H9 (cell line): ENCODE data around the gene PNPLA2. TPM values are rescaled to one million over a fixed set of nuclear protein-coding genes. Genes with fewer than 3 reads are reported as not detected.
A peak's percentile ranks its signal among the peaks of the same experiment; 100 is the strongest.

ENCODE experiments used
- DNase-seq: peaks from one replicate; pipeline ENCODE4 v3.0.0-alpha.2; 2017
- H2AFZ ChIP-seq: one replicate; pipeline ENCODE4 v1.6.1; 2013; ENCODE audit warnings: mild to moderate bottlenecking, low read length, control low read depth, moderate library complexity
- H2AK5ac ChIP-seq: 2 replicates; pipeline ENCODE4 v1.6.1; 2013; ENCODE audit warnings: low read length, control low read depth, mixed read lengths; ENCODE audit not compliant: insufficient read length
- H2BK120ac ChIP-seq: one replicate; pipeline ENCODE4 v1.6.1; 2013; ENCODE audit warnings: low read depth, mild to moderate bottlenecking, low read length, control low read depth, inconsistent platforms; ENCODE audit not compliant: poor library complexity, severe bottlenecking
- H2BK12ac ChIP-seq: 2 replicates; pipeline ENCODE4 v1.6.1; 2013; ENCODE audit warnings: low read length, control low read depth, mixed read lengths, low read depth; ENCODE audit not compliant: insufficient read length
- H2BK15ac ChIP-seq: 2 replicates; pipeline ENCODE4 v1.6.1; 2013; ENCODE audit warnings: low read depth, low read length, control low read depth
- H2BK20ac ChIP-seq: one replicate; pipeline ENCODE4 v1.6.1; 2013; ENCODE audit warnings: low read depth, mild to moderate bottlenecking, low read length, control low read depth, inconsistent platforms; ENCODE audit not compliant: poor library complexity, severe bottlenecking
- H2BK5ac ChIP-seq: 2 replicates; pipeline ENCODE4 v1.6.1; 2013; ENCODE audit warnings: low read length, control low read depth, mixed read lengths; ENCODE audit not compliant: insufficient read length
- H3K14ac ChIP-seq: 2 replicates; pipeline ENCODE4 v1.6.1; 2013; ENCODE audit warnings: low read length, control low read depth; ENCODE audit not compliant: insufficient read depth
- H3K18ac ChIP-seq: 2 replicates; pipeline ENCODE4 v1.6.1; 2013; ENCODE audit warnings: low read depth, mild to moderate bottlenecking, mixed read lengths, low read length, control low read depth; ENCODE audit not compliant: insufficient read length
- H3K23ac ChIP-seq: 2 replicates; pipeline ENCODE4 v1.6.1; 2013; ENCODE audit warnings: low read length, control low read depth, mixed read lengths, low read depth; ENCODE audit not compliant: insufficient read length
- H3K23me2 ChIP-seq: 2 replicates; pipeline ENCODE4 v1.6.1; 2013; ENCODE audit warnings: low read depth, mild to moderate bottlenecking, mixed read lengths, low read length, control low read depth; ENCODE audit not compliant: insufficient read length, poor library complexity, severe bottlenecking
- H3K27ac ChIP-seq: 2 replicates; pipeline ENCODE4 v1.5.1; 2013; ENCODE audit warnings: low read length, control low read depth, mixed read lengths, low read depth; ENCODE audit not compliant: insufficient read length
- H3K27me3 ChIP-seq: 2 replicates; pipeline ENCODE4 v1.6.1; 2013; ENCODE audit warnings: low read length, control low read depth, inconsistent platforms; ENCODE audit not compliant: insufficient read depth
- H3K4ac ChIP-seq: 2 replicates; pipeline ENCODE4 v1.6.1; 2013; ENCODE audit warnings: low read depth, mild to moderate bottlenecking, control low read depth, inconsistent platforms, low read length, moderate library complexity
- H3K4me1 ChIP-seq: 2 replicates; pipeline ENCODE4 v1.6.1; 2013; ENCODE audit warnings: low read length, control low read depth, inconsistent platforms; ENCODE audit not compliant: insufficient read depth
- H3K4me2 ChIP-seq: 2 replicates; pipeline ENCODE4 v1.6.1; 2013; ENCODE audit warnings: low read length, control low read depth, mixed read lengths; ENCODE audit not compliant: insufficient read length, insufficient read depth
- H3K56ac ChIP-seq: 2 replicates; pipeline ENCODE4 v1.6.1; 2013; ENCODE audit warnings: low read depth, mild to moderate bottlenecking, mixed read lengths, low read length, control low read depth; ENCODE audit not compliant: insufficient read length
- H3K79me1 ChIP-seq: 2 replicates; pipeline ENCODE4 v1.6.1; 2013; ENCODE audit warnings: low read depth, mild to moderate bottlenecking, moderate library complexity, low read length, control low read depth, inconsistent platforms; ENCODE audit not compliant: insufficient read depth, poor library complexity, severe bottlenecking
- H3K79me2 ChIP-seq: 2 replicates; pipeline ENCODE4 v1.6.1; 2013; ENCODE audit warnings: low read length, control low read depth, inconsistent platforms; ENCODE audit not compliant: insufficient read depth
- H3K9ac ChIP-seq: 2 replicates; pipeline ENCODE4 v1.6.1; 2013; ENCODE audit warnings: low read length, control low read depth, mixed read lengths; ENCODE audit not compliant: insufficient read length; ENCODE audit errors: extremely low read depth
- H3K9me3 ChIP-seq: one replicate; pipeline ENCODE4 v1.6.1; 2013; ENCODE audit warnings: low read depth, low read length, inconsistent platforms; ENCODE audit not compliant: control insufficient read depth
- H3T11ph ChIP-seq: one replicate; pipeline ENCODE4 v1.6.1; 2013; ENCODE audit warnings: mild to moderate bottlenecking, low read length, control low read depth, inconsistent platforms
- H4K20me1 ChIP-seq: one replicate; pipeline ENCODE4 v1.6.1; 2013; ENCODE audit not compliant: control insufficient read depth, insufficient read length, insufficient read depth
- H4K5ac ChIP-seq: 2 replicates; pipeline ENCODE4 v1.6.1; 2013; ENCODE audit warnings: low read depth, mild to moderate bottlenecking, mixed read lengths, low read length, control low read depth; ENCODE audit not compliant: insufficient read length
- H4K8ac ChIP-seq: replicated peaks from 2 replicates; pipeline ENCODE4 v1.6.1; 2013; ENCODE audit warnings: low read length, control low read depth, mixed read lengths, low read depth; ENCODE audit not compliant: insufficient read length
- H4K91ac ChIP-seq: 2 replicates; pipeline ENCODE4 v1.6.1; 2013; ENCODE audit warnings: low read depth, mild to moderate bottlenecking, moderate library complexity, mixed read lengths, low read length, control low read depth; ENCODE audit not compliant: insufficient read length
- H3K27ac Mint-ChIP-seq, 3 experiments: 2 replicates in 2 of 3; 3 replicates in 1 of 3; pipeline ENCODE4 v1.8.0; 2020 to 2021; ENCODE audit warnings: mixed read lengths in 3 of 3, mild to moderate bottlenecking in 1 of 3, moderate library complexity in 1 of 3
- H3K27me3 Mint-ChIP-seq: 2 replicates; pipeline ENCODE4 v1.8.0; 2021; ENCODE audit warnings: low read depth, mild to moderate bottlenecking, moderate library complexity, mixed read lengths
- H3K36me3 Mint-ChIP-seq, 3 experiments: 2 replicates in 2 of 3; 3 replicates in 1 of 3; pipeline ENCODE4 v1.8.0; 2020 to 2021; ENCODE audit warnings: low read depth in 3 of 3, mixed read lengths in 3 of 3; ENCODE audit not compliant: insufficient read depth in 1 of 3
- H3K4me1 Mint-ChIP-seq, 2 experiments: 2 replicates each; pipeline ENCODE4 v1.8.0; 2020; ENCODE audit warnings: mixed read lengths in 2 of 2
- H3K4me3 Mint-ChIP-seq, 2 experiments: 2 replicates in 1 of 2; 3 replicates in 1 of 2; pipeline ENCODE4 v1.8.0; 2020 to 2021; ENCODE audit warnings: mild to moderate bottlenecking in 2 of 2, mixed read lengths in 2 of 2, moderate library complexity in 1 of 2
- H3K9me3 Mint-ChIP-seq, 2 experiments: 2 replicates in 1 of 2; 3 replicates in 1 of 2; pipeline ENCODE4 v1.8.0; 2020; ENCODE audit warnings: mild to moderate bottlenecking in 2 of 2, mixed read lengths in 2 of 2, moderate library complexity in 1 of 2
- CTCF ChIP-seq: fragments of 200-600 bp; sonication (generic); conservative IDR thresholded peaks from 3 replicates; pipeline ENCODE4 v1.8.0; 2021; ENCODE audit warnings: antibody characterized with exemption, mild to moderate bottlenecking
- WGBS: extraction: QIAGEN DNeasy Blood & Tissue Kit; methylation state at CpG from one replicate; pipeline ENCODE4 v1.1.7; 2013; ENCODE audit warnings: missing lambda C conversion rate, low lambda C conversion rate, mixed read lengths; ENCODE audit not compliant: insufficient read length; ENCODE audit errors: extremely low coverage; 5-methylcytosine and 5-hydroxymethylcytosine counted together
- total RNA-seq: library from RNA; stranded (reverse); gene quantifications from 2 replicates; pipeline ENCODE4 v1.2.1, GENCODE V29; 2021

PNPLA2 gene
- total RNA-seq, 1 experiment from 2014 or later = 67.3 TPM

GRCh38 chr11:798093-798713, 20.5 kb upstream of the PNPLA2 start, which contains the start of gene SLC25A22:
Gene SLC25A22 (minus strand): TSS chr11:798281. CDS start chr11:795006, 3,275 bp downstream.
- Histone ChIP-seq H3K27me3 (no peaks in the 10 kb centered on the region), H2BK12ac (no peak within 1 kb of the TSS), H3K4me2 (peak within 1 kb of the TSS; percentile 72), H2BK5ac (no peak within 1 kb of the TSS), H4K5ac (no peak within 1 kb of the TSS), H2BK120ac (no peak within 1 kb of the TSS), H3K79me2 (no peaks in the 10 kb centered on the region), H2BK20ac (no peak within 1 kb of the TSS), H3K4me1 (no peaks in the 10 kb centered on the region; the same call in 1 of the 2 replicates), H3K56ac (no peak within 1 kb of the TSS), H3K4ac (no peak within 1 kb of the TSS), H2AFZ (no peak within 1 kb of the TSS), H3T11ph (no peak within 1 kb of the TSS), H4K91ac (no peak within 1 kb of the TSS), H4K20me1 (peaks cover 2% of the 10 kb centered on the region), H3K23me2 (peaks cover 9% of the 10 kb centered on the region), H3K23ac (no peak within 1 kb of the TSS), H3K14ac (peak within 1 kb of the TSS; percentile 37; the same call in 1 of the 2 replicates), H4K8ac (no peak within 1 kb of the TSS), H3K79me1 (no peaks in the 10 kb centered on the region), H3K9ac (peak within 1 kb of the TSS; percentile 36), H3K9me3 (no peaks in the 10 kb centered on the region), H3K27ac (no peak within 1 kb of the TSS), H2AK5ac (no peak within 1 kb of the TSS), H2BK15ac (no peak within 1 kb of the TSS), H3K18ac (peak within 1 kb of the TSS; percentile 28)
- DNase-seq = peak; percentile 80
- H3K4me1 Mint-ChIP-seq = peaks cover 8 to 18% of the 10 kb centered on the region in 2 experiments
- WGBS = no CpG with 5 or more reads among the region's 69 CpGs
- peak within 1 kb of the TSS in 1 of 3 experiments; percentile 89; a peak in 2 of 7 replicates for H3K27ac Mint-ChIP-seq
- peak within 1 kb of the TSS; percentile 75 to 87 for H3K4me3 Mint-ChIP-seq
- TF ChIP-seq CTCF = peak; percentile 78
- no peaks in the 10 kb centered on the region for H3K27me3 Mint-ChIP-seq
- no peaks in the 10 kb centered on the region for H3K9me3 Mint-ChIP-seq
- H3K36me3 Mint-ChIP-seq = peaks cover 0 to 15% (median 11%) of the 10 kb centered on the region in 3 experiments; a peak in 4 of 7 replicates
